ENCODE results near the gene TMEM81. TPM values are rescaled to one million over a fixed set of nuclear protein-coding genes. Genes with fewer than 3 reads are reported as not detected.

Gene TMEM81
- total RNA-seq, 1 donor from 2014 or later: 3.7 TPM

DNA sequence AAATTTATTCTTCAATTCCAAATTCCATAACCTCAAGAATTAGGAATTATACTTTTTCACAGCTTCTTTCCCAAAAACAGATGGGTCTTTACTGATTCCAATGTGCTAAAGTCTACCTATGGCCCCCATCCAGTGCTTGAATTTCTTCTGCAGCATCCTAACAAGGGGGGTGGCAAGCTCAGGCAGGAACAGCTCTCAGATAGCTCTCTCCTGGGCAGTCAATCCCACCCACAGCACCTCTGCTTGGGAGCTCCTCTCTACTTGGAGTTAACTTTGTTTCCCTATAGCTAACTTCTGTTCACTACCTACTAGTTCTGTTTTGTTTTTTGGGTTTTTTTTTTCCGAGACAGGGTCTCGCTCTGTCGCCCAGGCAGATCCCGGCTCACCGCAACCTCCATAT is 25.5 kb upstream of the TMEM81 start:
- H3K9me3 Mint-ChIP-seq (ENCODE audit: low read depth): no peaks in the 10 kb centered on the region
- no peaks in the 10 kb centered on the region for H3K4me1 Mint-ChIP-seq (ENCODE audit: low read depth)
- TF ChIP-seq, protein P1, sequence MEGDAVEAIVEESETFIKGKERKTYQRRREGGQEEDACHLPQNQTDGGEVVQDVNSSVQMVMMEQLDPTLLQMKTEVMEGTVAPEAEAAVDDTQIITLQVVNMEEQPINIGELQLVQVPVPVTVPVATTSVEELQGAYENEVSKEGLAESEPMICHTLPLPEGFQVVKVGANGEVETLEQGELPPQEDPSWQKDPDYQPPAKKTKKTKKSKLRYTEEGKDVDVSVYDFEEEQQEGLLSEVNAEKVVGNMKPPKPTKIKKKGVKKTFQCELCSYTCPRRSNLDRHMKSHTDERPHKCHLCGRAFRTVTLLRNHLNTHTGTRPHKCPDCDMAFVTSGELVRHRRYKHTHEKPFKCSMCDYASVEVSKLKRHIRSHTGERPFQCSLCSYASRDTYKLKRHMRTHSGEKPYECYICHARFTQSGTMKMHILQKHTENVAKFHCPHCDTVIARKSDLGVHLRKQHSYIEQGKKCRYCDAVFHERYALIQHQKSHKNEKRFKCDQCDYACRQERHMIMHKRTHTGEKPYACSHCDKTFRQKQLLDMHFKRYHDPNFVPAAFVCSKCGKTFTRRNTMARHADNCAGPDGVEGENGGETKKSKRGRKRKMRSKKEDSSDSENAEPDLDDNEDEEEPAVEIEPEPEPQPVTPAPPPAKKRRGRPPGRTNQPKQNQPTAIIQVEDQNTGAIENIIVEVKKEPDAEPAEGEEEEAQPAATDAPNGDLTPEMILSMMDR (IDR thresholded peaks at IDR 0.05): no peak
- H3K36me3 Mint-ChIP-seq (ENCODE audit: low read depth): peaks cover 19% of the 10 kb centered on the region
- no peak for DNase-seq (ENCODE audit: low spot score)
- no peak overlapping the region for H3K27ac Mint-ChIP-seq (ENCODE audit: unreplicated experiment)
- no peak overlapping the region for H3K4me3 Mint-ChIP-seq (ENCODE audit: unreplicated experiment)
- H3K27me3 Mint-ChIP-seq (ENCODE audit: low read depth): no peaks in the 10 kb centered on the region

DNA sequence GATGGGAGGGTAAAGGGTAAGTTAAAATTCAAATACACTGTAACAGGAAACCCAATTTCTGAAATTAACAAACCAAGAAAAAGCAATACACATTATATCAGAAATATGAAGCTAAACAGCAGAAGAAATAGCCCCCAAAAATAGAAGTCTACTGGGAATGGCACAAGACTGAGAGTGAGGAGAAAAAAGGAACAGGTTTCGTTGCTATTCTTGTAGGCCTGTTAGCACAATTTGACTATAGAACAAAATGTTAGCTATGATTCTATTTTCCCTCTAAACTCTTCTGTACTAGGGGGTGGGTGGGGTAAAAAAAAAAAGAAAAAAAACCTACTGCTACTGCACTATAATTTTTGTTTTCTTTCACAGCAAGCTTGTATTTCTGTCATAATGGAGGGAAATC is 25.0 kb upstream of the TMEM81 start:
- no peaks in the 10 kb centered on the region for H3K4me1 Mint-ChIP-seq (ENCODE audit: low read depth)
- H3K27me3 Mint-ChIP-seq (ENCODE audit: low read depth): no peaks in the 10 kb centered on the region
- no peaks in the 10 kb centered on the region for H3K9me3 Mint-ChIP-seq (ENCODE audit: low read depth)
- TF ChIP-seq, protein P1 (IDR thresholded peaks at IDR 0.05): no peak
- no peak overlapping the region for H3K4me3 Mint-ChIP-seq (ENCODE audit: unreplicated experiment)
- no peak overlapping the region for H3K27ac Mint-ChIP-seq (ENCODE audit: unreplicated experiment)
- H3K36me3 Mint-ChIP-seq (ENCODE audit: low read depth): peaks cover 21% of the 10 kb centered on the region
- DNase-seq (ENCODE audit: low spot score): no peak

DNA sequence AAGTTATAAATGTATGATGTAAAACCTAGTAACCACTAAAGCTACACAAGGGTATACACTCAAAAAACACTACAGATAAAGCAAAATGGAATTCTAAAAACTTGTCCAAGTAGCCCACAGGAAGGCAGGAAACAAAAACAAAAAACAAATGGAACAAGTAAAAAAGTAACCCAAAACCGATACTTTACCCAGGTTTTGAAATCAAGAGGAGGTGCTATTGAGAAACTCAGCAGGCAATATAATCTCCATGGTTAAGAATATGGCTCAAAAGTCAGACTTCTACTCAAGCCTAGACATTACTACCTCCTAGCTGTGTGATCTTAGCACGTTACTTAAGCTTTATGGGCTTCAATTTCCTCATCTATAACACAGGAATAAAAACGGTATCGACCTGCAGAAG is 24.2 kb upstream of the TMEM81 start:
- no peak overlapping the region for H3K4me3 Mint-ChIP-seq (ENCODE audit: unreplicated experiment)

DNA sequence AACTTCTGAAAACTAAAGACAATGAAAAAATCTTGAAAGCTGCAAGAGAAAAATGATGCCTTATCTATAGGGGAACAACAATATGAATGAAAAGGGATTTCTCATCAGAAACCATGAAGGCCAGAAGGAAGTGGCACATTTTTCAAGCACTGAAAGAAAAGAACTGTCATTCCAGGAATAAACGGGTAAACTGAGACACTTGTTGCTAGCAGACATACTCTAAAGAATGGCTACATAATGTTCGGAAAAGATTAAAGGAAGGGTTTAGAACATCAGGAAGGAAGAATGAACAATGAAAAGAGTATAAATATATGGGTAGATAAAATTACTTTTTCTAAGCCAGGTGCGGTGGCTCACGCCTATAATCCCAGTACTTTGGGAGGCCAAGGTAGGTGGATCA is 23.1 kb upstream of the TMEM81 start:
- peaks cover 29% of the 10 kb centered on the region for H3K36me3 Mint-ChIP-seq (ENCODE audit: low read depth)
- TF ChIP-seq, protein P1 (IDR thresholded peaks at IDR 0.05): no peak
- H3K27me3 Mint-ChIP-seq (ENCODE audit: low read depth): no peaks in the 10 kb centered on the region

More for the DNA sequence above, 24.2 kb upstream of the TMEM81 start:
- TF ChIP-seq, protein P1 (IDR thresholded peaks at IDR 0.05): no peak
- peaks cover 27% of the 10 kb centered on the region for H3K36me3 Mint-ChIP-seq (ENCODE audit: low read depth)
- no peak for DNase-seq (ENCODE audit: low spot score)
- no peak overlapping the region for H3K27ac Mint-ChIP-seq (ENCODE audit: unreplicated experiment)
- H3K27me3 Mint-ChIP-seq (ENCODE audit: low read depth): no peaks in the 10 kb centered on the region
- no peaks in the 10 kb centered on the region for H3K9me3 Mint-ChIP-seq (ENCODE audit: low read depth)
- H3K4me1 Mint-ChIP-seq (ENCODE audit: low read depth): no peaks in the 10 kb centered on the region

DNA sequence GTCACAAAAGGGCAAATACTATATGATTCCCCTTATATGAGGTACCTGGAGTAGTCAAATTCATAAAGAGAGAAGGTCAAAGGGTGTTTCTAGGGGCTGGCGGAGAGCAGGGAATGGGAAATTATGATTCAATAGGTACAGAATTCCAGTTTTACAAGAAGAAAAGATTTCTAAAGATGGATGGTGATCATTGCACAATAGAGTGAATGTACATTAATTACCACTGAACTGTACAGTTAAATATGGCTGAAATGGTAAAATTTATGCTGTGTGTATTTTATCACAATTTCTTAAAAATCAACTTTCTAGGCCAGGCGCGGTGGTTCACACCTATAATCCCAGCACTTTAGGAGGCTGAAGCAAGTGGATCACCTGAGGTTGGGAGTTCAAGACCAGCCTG is 18.1 kb upstream of the TMEM81 start:
- Mint-ChIP-seq H3K4me1 (ENCODE audit: low read depth) (no peaks in the 10 kb centered on the region), H3K9me3 (ENCODE audit: low read depth) (no peaks in the 10 kb centered on the region), H3K27ac (ENCODE audit: unreplicated experiment) (no peak overlapping the region), H3K36me3 (ENCODE audit: low read depth) (peaks cover 38% of the 10 kb centered on the region), H3K4me3 (ENCODE audit: unreplicated experiment) (no peak overlapping the region), H3K27me3 (ENCODE audit: low read depth) (no peaks in the 10 kb centered on the region)
- TF ChIP-seq, protein P1 (IDR thresholded peaks at IDR 0.05): no peak
- no peak for DNase-seq (ENCODE audit: low spot score)

More for the DNA sequence above, 23.1 kb upstream of the TMEM81 start:
- Mint-ChIP-seq H3K9me3 (ENCODE audit: low read depth) (no peaks in the 10 kb centered on the region), H3K27ac (ENCODE audit: unreplicated experiment) (no peak overlapping the region), H3K4me3 (ENCODE audit: unreplicated experiment) (no peak overlapping the region), H3K4me1 (ENCODE audit: low read depth) (no peaks in the 10 kb centered on the region)
- DNase-seq (ENCODE audit: low spot score): no peak

Data from chondrocyte (in vitro differentiated cells).